Liver (tissue), 9 donors: ENCODE data around the gene VSTM2L. TPM values are rescaled to one million over a fixed set of nuclear protein-coding genes. Genes with fewer than 3 reads are reported as not detected.

Source experiments
- DNase-seq: peaks from one replicate; pipeline ENCODE4 v3.0.0-alpha.2; 2017; ENCODE audit warnings: low spot score
- H3K27ac ChIP-seq, 2 donors: one replicate each; pipeline ENCODE4 v1.7.0; 2013; ENCODE audit warnings: inconsistent platforms in 2 of 2, low read length in 2 of 2, control low read depth in 1 of 2, low read depth in 1 of 2, mild to moderate bottlenecking in 1 of 2
- H3K27me3 ChIP-seq, 4 donors: one replicate each; pipeline versions ENCODE4 v1.6.1 to v1.7.0; 2013; ENCODE audit warnings: low read length in 3 of 4, inconsistent platforms in 1 of 4, mild to moderate bottlenecking in 1 of 4, moderate library complexity in 1 of 4; ENCODE audit not compliant: control insufficient read depth in 4 of 4, insufficient read depth in 4 of 4
- H3K36me3 ChIP-seq, 4 donors: one replicate each; pipeline versions ENCODE4 v1.6.1 to v1.7.0; 2013; ENCODE audit warnings: low read length in 3 of 4, mild to moderate bottlenecking in 3 of 4, low read depth in 1 of 4, moderate library complexity in 1 of 4; ENCODE audit not compliant: control insufficient read depth in 4 of 4, insufficient read depth in 3 of 4
- H3K4me1 ChIP-seq, 4 donors: one replicate each; pipeline versions ENCODE4 v1.6.1 to v1.7.0; 2013; ENCODE audit warnings: low read length in 3 of 4, mild to moderate bottlenecking in 3 of 4, moderate library complexity in 1 of 4; ENCODE audit not compliant: control insufficient read depth in 4 of 4, insufficient read depth in 4 of 4
- H3K4me3 ChIP-seq, 3 donors: one replicate each; pipeline versions ENCODE4 v1.6.1 to v1.7.0; 2013; ENCODE audit warnings: low read length in 3 of 3, control low read depth in 1 of 3, low read depth in 1 of 3, mild to moderate bottlenecking in 1 of 3
- H3K9ac ChIP-seq, 2 donors: one replicate each; pipeline ENCODE4 v1.7.0; 2013; ENCODE audit warnings: low read length in 2 of 2, mild to moderate bottlenecking in 2 of 2, moderate library complexity in 2 of 2, control low read depth in 1 of 2, low read depth in 1 of 2
- H3K9me3 ChIP-seq, 4 donors: one replicate each; pipeline versions ENCODE4 v1.6.1 to v1.7.0; 2013; ENCODE audit warnings: low read length in 3 of 4; ENCODE audit not compliant: control insufficient read depth in 4 of 4
- EGR1 ChIP-seq, 2 donors: IDR thresholded peaks; 2 replicates each; pipeline ENCODE4 v1.6.1; 2016 to 2018; ENCODE audit warnings: antibody characterized with exemption in 2 of 2, low read depth in 2 of 2
- FOXA1 ChIP-seq: IDR thresholded peaks from 2 replicates; pipeline ENCODE4 v1.6.1; 2016; ENCODE audit warnings: antibody characterized with exemption
- FOXA2 ChIP-seq: IDR thresholded peaks from 2 replicates; pipeline ENCODE4 v1.6.1; 2016; ENCODE audit warnings: antibody characterized with exemption
- GABPA ChIP-seq, 2 donors: IDR thresholded peaks in 1 of 2; conservative IDR thresholded peaks in 1 of 2; 2 replicates each; pipeline ENCODE4 v1.6.1; 2016; ENCODE audit warnings: antibody characterized with exemption in 2 of 2, mild to moderate bottlenecking in 1 of 2, moderate library complexity in 1 of 2
- HNF4A ChIP-seq, 2 donors: conservative IDR thresholded peaks; 2 replicates each; pipeline ENCODE4 v1.6.1; 2016; ENCODE audit warnings: antibody characterized with exemption in 2 of 2, mild to moderate bottlenecking in 2 of 2
- HNF4G ChIP-seq: IDR thresholded peaks from 2 replicates; pipeline ENCODE4 v1.6.1; 2016; ENCODE audit warnings: antibody characterized with exemption
- JUND ChIP-seq, 2 donors: IDR thresholded peaks; 2 replicates each; pipeline ENCODE4 v1.6.1; 2016; ENCODE audit warnings: antibody characterized with exemption in 2 of 2
- MAX ChIP-seq: IDR thresholded peaks from 2 replicates; pipeline ENCODE4 v1.6.1; 2016; ENCODE audit warnings: antibody characterized with exemption
- NR2F2 ChIP-seq: IDR thresholded peaks from 2 replicates; pipeline ENCODE4 v1.6.1; 2016; ENCODE audit warnings: antibody characterized with exemption
- RAD21 ChIP-seq, 2 donors: IDR thresholded peaks; 2 replicates each; pipeline ENCODE4 v1.6.1; 2016; ENCODE audit warnings: antibody characterized with exemption in 2 of 2, mild to moderate bottlenecking in 2 of 2
- REST ChIP-seq: IDR thresholded peaks from 2 replicates; pipeline ENCODE4 v1.6.1; 2016; ENCODE audit warnings: antibody characterized with exemption, mild to moderate bottlenecking
- RXRA ChIP-seq, 2 donors: IDR thresholded peaks; 2 replicates each; pipeline ENCODE4 v1.6.1; 2017 to 2018; ENCODE audit warnings: antibody characterized with exemption in 2 of 2, mild to moderate bottlenecking in 1 of 2
- SP1 ChIP-seq: IDR thresholded peaks from 2 replicates; pipeline ENCODE4 v1.6.1; 2018; ENCODE audit warnings: antibody characterized with exemption, mild to moderate bottlenecking
- TAF1 ChIP-seq: conservative IDR thresholded peaks from 2 replicates; pipeline ENCODE4 v1.6.1; 2016; ENCODE audit warnings: antibody characterized with exemption, mild to moderate bottlenecking
- YY1 ChIP-seq: IDR thresholded peaks from 2 replicates; pipeline ENCODE4 v1.6.1; 2016; ENCODE audit warnings: antibody characterized with exemption, mild to moderate bottlenecking
- ZBTB33 ChIP-seq: IDR thresholded peaks from 2 replicates; pipeline ENCODE4 v1.6.1; 2016; ENCODE audit warnings: antibody characterized with exemption
- WGBS: extraction: QIAGEN DNeasy Blood & Tissue Kit; methylation state at CpG from one replicate; pipeline ENCODE4 v1.1.7; 2013; 5-methylcytosine and 5-hydroxymethylcytosine counted together
- polyA plus RNA-seq, 2 donors: library from polyadenylated mRNA; stranded (reverse) in 1 of 2; unstranded in 1 of 2; fragments of 200-250 nt in 1 of 2; fragments of >200 nt in 1 of 2; fragmentation: Nextera tagmentation in 1 of 2; extraction: Ambion mirVana in 1 of 2; gene quantifications; one replicate each; pipeline versions ENCODE4 v1.2.1 to v1.2.3, GENCODE V29; 2013 to 2015
- total RNA-seq, 2 donors: library from RNA; depleted of rRNA; stranded (reverse); fragments of >200 nt; gene quantifications; one replicate each; pipeline ENCODE4 v1.2.3, GENCODE V29; 2014
- TF ChIP-seq, protein P1 (sequence below): fragments of 150-350 bp; IDR thresholded peaks from 2 replicates; pipeline ENCODE4 v1.5.1; 2017; ENCODE audit warnings: improper control_type of control experiment, low read depth, low read length; ENCODE audit not compliant: missing input control
- TF ChIP-seq, protein P2 (sequence below): IDR thresholded peaks from 2 replicates; pipeline ENCODE4 v1.6.1; 2016; ENCODE audit warnings: antibody characterized with exemption
- donor health status: healthy.
- donor health status: healthy.
- donor health status: healthy.
- donor health status: healthy.
- donor health status: healthy.

VSTM2L gene
- total and polyA plus RNA-seq, 4 donors = 0.31 to 0.79 (median 0.56) TPM

DNA sequence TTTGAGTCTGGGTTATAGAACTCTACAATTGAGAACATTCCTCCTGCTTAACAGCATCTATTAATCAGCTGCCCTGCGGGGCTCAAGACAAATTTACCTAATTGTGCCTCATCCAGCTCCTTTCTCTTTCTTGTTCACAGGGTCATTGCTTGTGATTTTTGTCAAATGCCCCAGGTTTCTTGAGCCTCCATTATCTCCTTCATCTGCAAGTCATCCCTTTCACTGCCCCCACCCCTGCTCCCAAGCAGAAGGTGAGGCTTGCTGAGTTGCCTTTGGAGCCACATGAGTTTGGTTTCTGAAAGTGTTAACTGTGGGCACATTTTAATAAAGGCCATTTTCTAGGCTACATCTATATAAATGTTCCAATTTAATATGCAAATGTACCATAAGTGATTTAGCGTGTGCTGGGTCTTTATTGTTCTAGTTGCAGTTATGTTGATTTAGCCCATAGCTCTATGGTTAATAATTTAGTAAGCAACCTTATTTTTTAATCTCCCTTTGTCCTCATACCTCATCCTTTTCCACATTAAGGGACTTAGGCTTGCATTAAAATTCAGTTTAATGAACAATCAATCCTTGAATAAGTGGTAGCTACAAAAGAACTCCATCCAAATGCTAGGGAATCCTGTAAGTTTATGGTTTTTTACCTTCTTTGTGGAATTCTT is 56.1 kb downstream of the VSTM2L start:
- no peak overlapping the region for H3K4me3 ChIP-seq
- no peak overlapping the region for H3K9ac ChIP-seq
- no peaks in the 10 kb centered on the region for H3K9me3 ChIP-seq
- no peaks in the 10 kb centered on the region for H3K27me3 ChIP-seq
- no peak overlapping the region for H3K27ac ChIP-seq
- H3K4me1 ChIP-seq = no peaks in the 10 kb centered on the region
- DNase-seq = no peak
- no peaks in the 10 kb centered on the region for H3K36me3 ChIP-seq
- 93% methylated on average over 2 of the region's 2 CpGs for WGBS
- no peak for TF ChIP-seq MAX
- no peak for TF ChIP-seq SP1
- TF ChIP-seq TAF1 = no peak
- TF ChIP-seq FOXA1 = no peak
- TF ChIP-seq, protein P1, sequence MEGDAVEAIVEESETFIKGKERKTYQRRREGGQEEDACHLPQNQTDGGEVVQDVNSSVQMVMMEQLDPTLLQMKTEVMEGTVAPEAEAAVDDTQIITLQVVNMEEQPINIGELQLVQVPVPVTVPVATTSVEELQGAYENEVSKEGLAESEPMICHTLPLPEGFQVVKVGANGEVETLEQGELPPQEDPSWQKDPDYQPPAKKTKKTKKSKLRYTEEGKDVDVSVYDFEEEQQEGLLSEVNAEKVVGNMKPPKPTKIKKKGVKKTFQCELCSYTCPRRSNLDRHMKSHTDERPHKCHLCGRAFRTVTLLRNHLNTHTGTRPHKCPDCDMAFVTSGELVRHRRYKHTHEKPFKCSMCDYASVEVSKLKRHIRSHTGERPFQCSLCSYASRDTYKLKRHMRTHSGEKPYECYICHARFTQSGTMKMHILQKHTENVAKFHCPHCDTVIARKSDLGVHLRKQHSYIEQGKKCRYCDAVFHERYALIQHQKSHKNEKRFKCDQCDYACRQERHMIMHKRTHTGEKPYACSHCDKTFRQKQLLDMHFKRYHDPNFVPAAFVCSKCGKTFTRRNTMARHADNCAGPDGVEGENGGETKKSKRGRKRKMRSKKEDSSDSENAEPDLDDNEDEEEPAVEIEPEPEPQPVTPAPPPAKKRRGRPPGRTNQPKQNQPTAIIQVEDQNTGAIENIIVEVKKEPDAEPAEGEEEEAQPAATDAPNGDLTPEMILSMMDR = no peak
- TF ChIP-seq NR2F2 = no peak
- no peak for TF ChIP-seq RAD21 (IDR thresholded peaks at IDR 0.05)
- no peak for TF ChIP-seq FOXA2
- TF ChIP-seq, protein P2, sequence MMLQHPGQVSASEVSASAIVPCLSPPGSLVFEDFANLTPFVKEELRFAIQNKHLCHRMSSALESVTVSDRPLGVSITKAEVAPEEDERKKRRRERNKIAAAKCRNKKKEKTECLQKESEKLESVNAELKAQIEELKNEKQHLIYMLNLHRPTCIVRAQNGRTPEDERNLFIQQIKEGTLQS = no peak
- no peak for TF ChIP-seq RXRA (IDR thresholded peaks at IDR 0.05)
- TF ChIP-seq GABPA (IDR thresholded peaks at IDR 0.05 in 1 of 2, conservative IDR thresholded peaks at IDR 0.05 in 1 of 2) = no peak
- TF ChIP-seq EGR1 (IDR thresholded peaks at IDR 0.05; ENCODE audit: low read depth in 2 of 2) = no peak
- no peak for TF ChIP-seq REST
- no peak for TF ChIP-seq JUND (IDR thresholded peaks at IDR 0.05)
- no peak for TF ChIP-seq HNF4A (conservative IDR thresholded peaks at IDR 0.05)
- TF ChIP-seq ZBTB33 = no peak
- no peak for TF ChIP-seq YY1
- TF ChIP-seq HNF4G = no peak
